SU-DHL-6 (cell line): ENCODE data around the gene MALRD1.

Experiments
- EZH2phosphoT487 ChIP-seq: fragments of 200-600 bp; sonication (generic), shearing (Covaris generic); conservative IDR thresholded peaks from 2 replicates; pipeline ENCODE4 v1.6.1; 2018; ENCODE audit warnings: mild to moderate bottlenecking, antibody characterized with exemption, low read length, moderate library complexity, mixed read lengths
- TF ChIP-seq, protein P1 (sequence below): fragments of 200-600 bp; sonication (generic); IDR thresholded peaks from one replicate; pipeline ENCODE4 v1.5.1; 2017; ENCODE audit warnings: antibody characterized with exemption, mild to moderate bottlenecking, low read length, moderate library complexity; ENCODE audit not compliant: insufficient read depth, poor library complexity, severe bottlenecking

- TF ChIP-seq, protein P1, sequence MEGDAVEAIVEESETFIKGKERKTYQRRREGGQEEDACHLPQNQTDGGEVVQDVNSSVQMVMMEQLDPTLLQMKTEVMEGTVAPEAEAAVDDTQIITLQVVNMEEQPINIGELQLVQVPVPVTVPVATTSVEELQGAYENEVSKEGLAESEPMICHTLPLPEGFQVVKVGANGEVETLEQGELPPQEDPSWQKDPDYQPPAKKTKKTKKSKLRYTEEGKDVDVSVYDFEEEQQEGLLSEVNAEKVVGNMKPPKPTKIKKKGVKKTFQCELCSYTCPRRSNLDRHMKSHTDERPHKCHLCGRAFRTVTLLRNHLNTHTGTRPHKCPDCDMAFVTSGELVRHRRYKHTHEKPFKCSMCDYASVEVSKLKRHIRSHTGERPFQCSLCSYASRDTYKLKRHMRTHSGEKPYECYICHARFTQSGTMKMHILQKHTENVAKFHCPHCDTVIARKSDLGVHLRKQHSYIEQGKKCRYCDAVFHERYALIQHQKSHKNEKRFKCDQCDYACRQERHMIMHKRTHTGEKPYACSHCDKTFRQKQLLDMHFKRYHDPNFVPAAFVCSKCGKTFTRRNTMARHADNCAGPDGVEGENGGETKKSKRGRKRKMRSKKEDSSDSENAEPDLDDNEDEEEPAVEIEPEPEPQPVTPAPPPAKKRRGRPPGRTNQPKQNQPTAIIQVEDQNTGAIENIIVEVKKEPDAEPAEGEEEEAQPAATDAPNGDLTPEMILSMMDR: no peak
- no peak for TF ChIP-seq EZH2phosphoT487
These were observed 5.2 kb upstream of the MALRD1 start for GRCh38 chr10:19043431-19043830.
